Fibroblast of villous mesenchyme (primary cell): ENCODE data around the gene B3GNT3. TPM values are rescaled to one million over a fixed set of nuclear protein-coding genes. Genes with fewer than 3 reads are reported as not detected.

Experiments
- DNase-seq: peaks from one replicate; pipeline ENCODE4 v3.0.0-alpha.2; 2010; ENCODE audit warnings: low read depth
- H3K4me3 ChIP-seq: 2 replicates; pipeline ENCODE4 v1.5.1; 2011; ENCODE audit warnings: low read depth, mild to moderate bottlenecking, low read length
- CTCF ChIP-seq: IDR thresholded peaks from 2 replicates; pipeline ENCODE4 v1.5.1; 2012; ENCODE audit warnings: low read depth, mild to moderate bottlenecking, low read length; ENCODE audit not compliant: insufficient read depth
- total RNA-seq: library from RNA; depleted of rRNA; stranded (reverse); fragments of >200 nt; gene quantifications from 2 replicates; pipeline ENCODE4 v1.2.3, GENCODE V29; 2012

The B3GNT3 gene
- total RNA-seq, 1 donor: not detected

DNA sequence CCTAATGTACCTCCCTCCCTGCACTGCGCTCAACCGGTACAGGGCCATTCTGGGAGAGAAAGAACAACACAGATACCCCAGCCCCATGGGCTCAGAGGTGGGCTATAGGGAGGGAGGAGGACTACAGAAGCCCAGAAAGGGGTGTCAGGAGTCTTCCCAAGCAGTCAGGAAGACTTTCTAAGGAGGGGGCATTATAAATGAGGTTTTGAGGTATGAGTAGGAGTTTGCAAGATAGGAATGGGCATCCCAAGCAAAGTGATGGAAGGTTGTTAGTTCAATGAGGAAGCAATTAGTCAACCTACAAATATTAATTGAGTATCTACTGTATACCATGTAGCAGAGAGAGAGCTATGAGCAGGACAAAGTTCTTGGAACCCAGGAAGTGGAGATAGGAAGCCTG, 6.3 kb upstream of the B3GNT3 start:
- TF ChIP-seq CTCF: no peak
- H3K4me3 ChIP-seq: no peak overlapping the region
- DNase-seq: no peak

GRCh38 chr19:17790059-17790780, 4.7 kb upstream of the B3GNT3 start:
- DNase-seq: no peak
- H3K4me3 ChIP-seq: no peak overlapping the region
- no peak for TF ChIP-seq CTCF

- H3K4me3 ChIP-seq: no peak overlapping the region
- DNase-seq: no peak
- no peak for TF ChIP-seq CTCF
Observed at GRCh38 chr19:17794412-17794730, 567 bp upstream of the B3GNT3 start.

DNA sequence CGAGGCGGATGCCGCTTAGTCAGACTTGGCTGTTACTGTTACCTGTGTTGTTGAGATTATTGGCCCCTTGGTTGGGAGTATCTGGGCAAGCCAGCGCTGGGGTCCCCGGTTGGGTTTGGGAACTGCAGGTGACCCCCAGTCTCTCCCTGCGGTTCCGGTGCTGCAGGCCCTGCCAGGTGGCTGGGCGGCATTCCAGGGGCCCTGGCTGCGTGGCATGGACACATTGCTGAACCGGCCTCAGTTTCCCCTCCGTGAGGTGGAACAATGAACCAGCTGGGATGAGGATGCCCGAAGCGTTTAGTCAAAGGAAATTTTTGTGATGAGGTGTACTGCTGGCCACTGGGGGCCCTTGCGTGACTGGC, 538 bp downstream of the B3GNT3 start:
- DNase-seq: no peak
- no peak overlapping the region for H3K4me3 ChIP-seq
- no peak for TF ChIP-seq CTCF

DNA sequence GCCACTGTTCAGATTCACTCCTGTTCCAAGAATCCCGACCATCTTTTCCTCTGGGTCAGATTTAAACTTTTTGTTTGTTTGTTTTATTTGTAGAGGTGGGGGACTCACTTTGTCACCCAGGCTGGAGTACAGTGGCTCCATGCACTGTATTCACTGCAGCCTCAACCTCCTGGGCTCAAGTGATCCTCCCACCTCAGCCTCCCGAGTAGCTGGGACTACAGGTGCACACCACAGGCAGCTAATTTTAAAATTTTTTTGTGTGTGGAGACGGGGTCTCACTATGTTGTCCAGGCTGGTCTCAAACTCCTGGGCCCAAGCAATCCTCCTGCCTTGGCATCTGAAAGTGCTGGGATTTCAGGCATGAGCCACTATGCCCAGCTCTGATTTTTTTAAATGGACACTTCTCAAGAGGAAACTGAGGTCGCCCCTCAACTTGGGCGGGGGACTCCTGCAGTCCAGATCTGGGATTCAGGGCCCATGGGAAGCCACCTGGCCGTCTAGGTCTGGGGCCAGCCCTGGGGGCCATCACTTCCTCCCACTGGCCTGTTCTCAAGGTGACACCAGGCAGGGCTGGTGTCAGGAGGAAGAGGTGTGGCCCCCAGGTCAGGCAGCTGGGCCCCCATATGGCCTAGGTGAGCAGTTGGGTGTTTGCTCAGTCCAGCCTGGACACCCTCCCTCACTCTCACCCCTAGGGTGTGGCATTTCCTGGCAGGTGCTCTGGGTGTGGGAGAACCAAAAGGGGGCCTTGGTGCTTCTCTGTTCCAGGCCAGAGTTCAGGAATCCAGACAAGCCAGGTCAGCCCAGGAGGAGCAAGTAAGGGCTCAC, 1.3 kb downstream of the B3GNT3 start:
- DNase-seq: no peak
- no peak for TF ChIP-seq CTCF
- no peak overlapping the region for H3K4me3 ChIP-seq

GRCh38 chr19:17796838-17797423, 2.0 kb downstream of the B3GNT3 start:
- no peak for DNase-seq
- TF ChIP-seq CTCF: no peak
- H3K4me3 ChIP-seq: no peak overlapping the region
